ENCODE measurements around the gene TAS1R2.

DNA sequence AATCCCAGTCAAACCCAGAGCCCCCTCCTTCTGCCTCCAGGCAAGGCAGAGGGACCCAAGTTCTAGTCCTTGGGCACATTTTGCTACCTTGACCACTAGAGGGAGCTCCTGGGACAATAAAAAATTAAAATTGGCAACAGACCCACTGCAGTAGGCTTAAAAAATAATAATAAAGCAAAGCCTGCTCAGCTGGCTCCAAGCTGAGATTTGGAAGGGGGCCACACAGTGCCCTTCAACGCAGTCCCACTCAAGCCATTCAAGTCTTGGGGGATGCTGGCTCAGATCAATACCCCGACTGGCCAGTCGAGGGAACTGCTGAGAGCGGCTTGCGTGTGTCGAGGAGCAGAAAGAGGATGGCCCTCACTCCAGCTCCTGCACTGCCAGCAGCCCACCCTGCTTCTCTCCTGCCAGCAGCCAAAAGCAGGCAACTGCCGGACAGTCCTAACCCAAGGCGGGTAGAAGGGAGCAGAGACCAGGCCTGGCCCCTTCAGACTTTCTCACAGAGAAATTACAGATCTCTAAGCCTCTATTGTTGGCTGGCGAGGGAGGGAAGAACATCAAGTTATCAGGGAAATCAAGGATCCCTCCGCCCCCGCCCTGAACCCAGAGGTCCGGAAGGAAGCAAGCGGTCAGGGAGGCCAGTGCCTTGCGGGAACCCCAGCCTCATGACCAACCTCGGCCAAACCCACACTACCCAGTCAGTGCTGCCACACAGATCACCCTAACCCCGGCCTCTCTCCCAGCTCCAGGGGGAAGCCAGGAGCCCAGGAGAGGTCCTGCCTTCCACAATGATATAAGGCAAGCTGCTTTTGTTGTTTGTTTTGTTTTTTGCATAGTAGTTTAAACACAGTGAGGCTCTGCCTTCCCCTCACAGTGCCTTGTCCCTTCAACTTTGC, 47.8 kb upstream of the TAS1R2 start:
- TF ChIP-seq EP300 (IDR thresholded peaks at IDR 0.05; ENCODE audit: borderline replicate concordance) (no peak), TEAD4 (IDR thresholded peaks at IDR 0.05) (no peak), RAD21 (IDR thresholded peaks at IDR 0.05; ENCODE audit: low read depth) (peak; percentile 73), ZBTB7A (IDR thresholded peaks at IDR 0.05; ENCODE audit: low read depth) (no peak), NFIC (IDR thresholded peaks at IDR 0.05) (no peak), CEBPB (IDR thresholded peaks at IDR 0.05) (no peak), TAF1 (IDR thresholded peaks at IDR 0.05; ENCODE audit: low read depth) (no peak), YY1 (IDR thresholded peaks at IDR 0.05; ENCODE audit: low read depth) (no peak), CREB1 (IDR thresholded peaks at IDR 0.05; ENCODE audit: low read depth) (no peak), TCF12 (IDR thresholded peaks at IDR 0.05; ENCODE audit: low read depth) (no peak)
- TF ChIP-seq, protein P1, sequence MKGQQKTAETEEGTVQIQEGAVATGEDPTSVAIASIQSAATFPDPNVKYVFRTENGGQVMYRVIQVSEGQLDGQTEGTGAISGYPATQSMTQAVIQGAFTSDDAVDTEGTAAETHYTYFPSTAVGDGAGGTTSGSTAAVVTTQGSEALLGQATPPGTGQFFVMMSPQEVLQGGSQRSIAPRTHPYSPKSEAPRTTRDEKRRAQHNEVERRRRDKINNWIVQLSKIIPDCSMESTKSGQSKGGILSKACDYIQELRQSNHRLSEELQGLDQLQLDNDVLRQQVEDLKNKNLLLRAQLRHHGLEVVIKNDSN (IDR thresholded peaks at IDR 0.05) = no peak
- TF ChIP-seq, protein P2, sequence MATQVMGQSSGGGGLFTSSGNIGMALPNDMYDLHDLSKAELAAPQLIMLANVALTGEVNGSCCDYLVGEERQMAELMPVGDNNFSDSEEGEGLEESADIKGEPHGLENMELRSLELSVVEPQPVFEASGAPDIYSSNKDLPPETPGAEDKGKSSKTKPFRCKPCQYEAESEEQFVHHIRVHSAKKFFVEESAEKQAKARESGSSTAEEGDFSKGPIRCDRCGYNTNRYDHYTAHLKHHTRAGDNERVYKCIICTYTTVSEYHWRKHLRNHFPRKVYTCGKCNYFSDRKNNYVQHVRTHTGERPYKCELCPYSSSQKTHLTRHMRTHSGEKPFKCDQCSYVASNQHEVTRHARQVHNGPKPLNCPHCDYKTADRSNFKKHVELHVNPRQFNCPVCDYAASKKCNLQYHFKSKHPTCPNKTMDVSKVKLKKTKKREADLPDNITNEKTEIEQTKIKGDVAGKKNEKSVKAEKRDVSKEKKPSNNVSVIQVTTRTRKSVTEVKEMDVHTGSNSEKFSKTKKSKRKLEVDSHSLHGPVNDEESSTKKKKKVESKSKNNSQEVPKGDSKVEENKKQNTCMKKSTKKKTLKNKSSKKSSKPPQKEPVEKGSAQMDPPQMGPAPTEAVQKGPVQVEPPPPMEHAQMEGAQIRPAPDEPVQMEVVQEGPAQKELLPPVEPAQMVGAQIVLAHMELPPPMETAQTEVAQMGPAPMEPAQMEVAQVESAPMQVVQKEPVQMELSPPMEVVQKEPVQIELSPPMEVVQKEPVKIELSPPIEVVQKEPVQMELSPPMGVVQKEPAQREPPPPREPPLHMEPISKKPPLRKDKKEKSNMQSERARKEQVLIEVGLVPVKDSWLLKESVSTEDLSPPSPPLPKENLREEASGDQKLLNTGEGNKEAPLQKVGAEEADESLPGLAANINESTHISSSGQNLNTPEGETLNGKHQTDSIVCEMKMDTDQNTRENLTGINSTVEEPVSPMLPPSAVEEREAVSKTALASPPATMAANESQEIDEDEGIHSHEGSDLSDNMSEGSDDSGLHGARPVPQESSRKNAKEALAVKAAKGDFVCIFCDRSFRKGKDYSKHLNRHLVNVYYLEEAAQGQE (IDR thresholded peaks at IDR 0.05; ENCODE audit: low read depth) = no peak
- TF ChIP-seq, protein P3, sequence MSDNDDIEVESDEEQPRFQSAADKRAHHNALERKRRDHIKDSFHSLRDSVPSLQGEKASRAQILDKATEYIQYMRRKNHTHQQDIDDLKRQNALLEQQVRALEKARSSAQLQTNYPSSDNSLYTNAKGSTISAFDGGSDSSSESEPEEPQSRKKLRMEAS (IDR thresholded peaks at IDR 0.05) = no peak
